Left cardiac atrium (tissue), 4 donors: ENCODE data around the gene SPEM2. TPM values are rescaled to one million over a fixed set of nuclear protein-coding genes. Genes with fewer than 3 reads are reported as not detected.

ENCODE experiments used
- ATAC-seq, 2 donors: fragments of 200-7000 bp; cut with Tn5 transposase; one replicate each; pipeline ENCODE4 v1.9.1; 2020; ENCODE audit warnings: mild to moderate bottlenecking in 2 of 2, moderate library complexity in 2 of 2
- DNase-seq: peaks from one replicate; pipeline ENCODE4 v3.0.0-alpha.2; 2020
- intact Hi-C, 2 donors: fragments of 100-400 bp; cut with DNase I; formaldehyde crosslinking; loops; one replicate each; pipeline versions ENCODE4 v1.14.1 to v1.15.1; 2022 to 2023
- total RNA-seq, 2 donors: library from RNA; stranded (reverse); fragmentation: NEBNext Ultra II Directional; extraction: Animal tissue kit (Norgen Biotek cat#: 25700); gene quantifications; one replicate each; pipeline ENCODE4 v1.2.1, GENCODE V29; 2021
- donor health status: DM: no; HTN: yes; CAD: no.
- donor health status: DM: no; HTN: yes; CAD: no; lungs with severe emphysema.
- donor health status: DM: yes; HTN: yes; CAD: no.
- donor health status: Dilated cardiomyopathy.

The SPEM2 gene
- total RNA-seq, 2 donors from 2014 or later, result not detected

DNA sequence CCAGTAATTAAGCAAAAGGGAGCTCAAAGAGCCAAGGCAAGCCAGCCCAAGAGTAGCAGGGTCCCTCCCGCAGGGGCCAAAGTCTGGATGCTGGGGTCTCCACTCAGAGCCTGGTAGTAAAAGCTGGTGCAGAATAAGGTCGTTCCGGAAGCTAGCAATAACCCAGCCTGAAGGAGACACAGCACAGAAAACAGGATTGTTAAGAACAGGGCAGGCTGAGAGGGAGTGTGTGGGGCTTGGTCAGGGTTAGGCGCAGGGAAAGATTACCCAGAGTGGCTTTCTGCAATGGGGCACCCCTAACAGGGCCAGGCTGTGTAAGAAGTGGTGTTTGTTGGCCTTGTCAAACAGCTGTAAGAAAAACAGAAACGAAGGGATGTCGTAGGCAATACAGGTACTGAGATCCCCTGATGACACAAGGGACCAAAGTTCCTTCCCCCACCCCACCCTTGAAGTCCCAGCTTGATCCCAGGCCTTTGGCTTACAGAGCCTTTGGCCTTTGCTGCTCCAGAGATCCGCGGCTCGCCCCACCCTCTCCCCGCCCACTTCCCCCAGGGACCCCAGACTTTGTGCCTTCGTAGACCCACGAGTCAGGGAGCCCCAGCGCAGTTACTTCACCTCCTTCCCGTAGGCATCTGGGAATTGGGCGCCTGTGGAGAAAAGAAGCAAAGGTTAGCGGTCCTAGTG is 22.2 kb upstream of the SPEM2 start:
- ATAC-seq (peak; percentile 4 to 13), DNase-seq (peak; percentile 73)
- intact Hi-C loops, result no loop called here

DNA sequence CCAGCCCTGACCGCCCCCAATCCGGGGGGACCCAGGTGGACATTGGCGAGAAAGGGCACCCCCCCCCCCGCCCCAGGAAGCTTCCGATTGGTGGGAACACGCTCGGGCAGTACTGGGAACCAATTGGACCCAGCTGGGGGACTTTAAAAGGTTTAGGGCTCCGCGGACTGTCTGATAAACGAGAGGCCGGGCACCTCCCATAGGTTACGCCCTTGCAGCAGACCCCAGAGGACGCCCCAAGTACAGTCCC is 21.8 kb upstream of the SPEM2 start:
- ATAC-seq (peak; percentile 51 to 54), DNase-seq (no peak)
- intact Hi-C loops, result no loop called here

DNA sequence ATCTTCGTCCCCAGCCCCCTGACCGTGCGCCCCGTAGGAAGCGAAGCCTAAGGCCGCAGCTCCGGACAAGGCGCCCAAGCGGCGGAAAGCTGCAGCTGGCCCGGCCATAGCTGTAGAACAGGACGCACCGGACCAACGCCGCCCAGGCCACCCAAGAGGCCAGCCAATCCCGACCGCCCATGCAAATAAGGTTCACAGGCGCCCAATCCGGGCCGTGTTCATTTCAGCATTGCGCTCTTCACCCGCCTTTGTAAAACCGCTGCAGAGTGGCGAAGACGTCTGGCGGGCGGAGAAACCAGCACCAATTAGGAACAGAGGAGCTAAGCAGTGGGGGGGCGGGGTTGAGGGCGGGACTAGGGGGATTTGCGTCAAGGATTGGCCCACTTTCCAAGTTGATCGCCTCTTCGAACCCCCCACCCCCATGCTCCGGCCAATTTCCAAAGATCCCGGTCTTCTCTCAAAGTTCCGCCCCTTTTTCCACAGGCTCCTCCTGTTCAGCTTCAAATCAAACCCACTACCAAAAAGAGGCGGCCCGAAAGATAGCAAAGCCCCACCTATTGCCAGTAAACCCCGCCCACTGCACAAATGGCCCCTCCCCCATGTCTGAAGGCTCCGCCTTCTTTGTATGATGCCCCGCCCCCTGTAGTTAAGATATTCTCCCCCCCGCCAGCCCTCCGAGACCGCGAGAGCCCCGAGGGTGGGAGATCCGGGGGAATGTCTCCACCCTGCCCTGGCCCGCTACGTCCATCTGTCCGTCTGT is 21.3 kb upstream of the SPEM2 start, which contains the start of gene TMEM256:
Gene TMEM256 (minus strand): TSS at position 121 of the 760 bp plus-strand sequence. CDS start 13 bp downstream, at position 108.
- intact Hi-C loops, result loop anchor here in 1 of 2 donors (2.0 kb wide), 1 partner anchor 31 kb away; the partner anchor contains the start of gene TMEM102
- DNase-seq, result peak; percentile 99
- peak; percentile 91 to 94 for ATAC-seq

DNA sequence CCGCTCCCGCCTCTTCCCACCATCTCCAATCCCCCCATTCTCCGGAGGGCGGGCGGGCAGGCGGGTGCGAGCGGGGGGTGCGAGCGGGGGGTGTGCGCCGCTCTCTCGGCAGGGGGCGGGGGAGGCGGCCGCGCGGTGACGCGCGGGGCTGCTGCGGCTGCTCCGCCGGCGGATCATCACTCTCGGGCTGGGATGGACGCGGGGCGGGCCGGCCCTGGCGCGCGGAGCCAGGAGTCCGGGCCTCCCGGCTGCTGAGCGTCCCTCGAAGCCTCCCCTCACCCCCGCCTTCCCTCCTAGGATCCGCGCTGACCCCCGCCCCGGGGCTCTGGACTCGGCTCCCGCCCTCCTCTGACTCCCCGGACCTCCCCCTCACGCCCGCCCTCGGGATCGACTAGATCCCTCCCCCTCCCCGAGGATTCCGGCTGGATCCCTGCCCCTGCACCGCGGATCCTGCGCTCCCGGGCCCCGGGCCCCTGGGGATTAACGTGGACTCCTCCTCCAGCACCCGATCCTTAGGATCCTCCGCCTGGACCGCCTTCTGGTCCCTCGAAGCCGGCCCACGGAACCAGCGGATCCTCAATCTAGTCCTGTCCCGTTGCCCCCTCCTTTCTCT is 20.6 kb upstream of the SPEM2 start:
- DNase-seq, result peak; percentile 73
- intact Hi-C loops, result loop anchor here in 1 of 2 donors (2.0 kb wide), 1 partner anchor 30 kb away; the partner anchor contains the start of gene TMEM102
- ATAC-seq, result peak; percentile 52 to 65

DNA sequence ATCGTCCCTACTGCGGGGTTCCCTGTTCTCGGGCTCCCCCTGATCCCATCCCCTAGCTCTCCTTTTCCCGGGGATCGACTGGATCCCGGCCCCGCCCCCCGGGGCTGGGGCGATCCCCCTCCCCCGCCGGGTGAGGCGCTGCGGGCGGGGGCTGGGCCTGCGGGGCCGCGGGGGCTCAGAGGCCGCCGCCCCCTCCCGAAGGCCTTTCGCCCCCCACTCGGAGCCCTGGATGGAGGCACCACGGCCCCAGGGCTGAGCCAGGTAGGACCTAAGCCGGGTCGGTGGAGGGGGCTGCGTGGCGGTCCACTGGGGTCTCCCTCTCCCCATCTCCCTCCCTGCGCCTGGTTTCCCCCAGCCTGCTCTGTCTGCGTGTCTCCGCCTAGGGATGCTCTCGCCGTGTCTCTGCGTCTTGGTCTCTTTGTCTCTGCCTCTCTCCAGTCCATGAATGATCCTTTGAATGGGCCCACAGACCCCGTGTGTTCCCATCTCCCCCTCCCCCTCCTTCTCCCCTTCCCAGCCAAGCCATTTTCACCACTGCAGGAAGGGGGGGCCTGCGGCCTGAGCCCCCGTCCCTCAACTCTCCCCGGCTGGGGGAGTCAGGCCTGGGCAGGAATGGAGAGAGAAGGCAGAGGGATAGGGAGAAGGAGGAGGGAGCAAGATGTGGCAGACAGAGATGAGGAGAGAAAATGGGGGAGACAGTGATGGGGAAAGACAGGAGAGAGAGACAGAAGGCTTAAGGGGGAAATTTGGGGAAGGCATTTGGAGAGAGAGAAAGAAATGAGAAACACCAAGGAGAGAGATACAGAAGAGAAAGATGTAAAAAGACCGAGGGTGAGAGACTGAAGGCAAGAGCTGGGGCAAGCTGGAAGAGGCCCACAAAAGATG is 19.8 kb upstream of the SPEM2 start:
- intact Hi-C loops, result loop anchor here in 1 of 2 donors (2.0 kb wide), 1 partner anchor 29 kb away; the partner anchor contains the start of gene TMEM102
- DNase-seq (no peak), ATAC-seq (no peak)

DNA sequence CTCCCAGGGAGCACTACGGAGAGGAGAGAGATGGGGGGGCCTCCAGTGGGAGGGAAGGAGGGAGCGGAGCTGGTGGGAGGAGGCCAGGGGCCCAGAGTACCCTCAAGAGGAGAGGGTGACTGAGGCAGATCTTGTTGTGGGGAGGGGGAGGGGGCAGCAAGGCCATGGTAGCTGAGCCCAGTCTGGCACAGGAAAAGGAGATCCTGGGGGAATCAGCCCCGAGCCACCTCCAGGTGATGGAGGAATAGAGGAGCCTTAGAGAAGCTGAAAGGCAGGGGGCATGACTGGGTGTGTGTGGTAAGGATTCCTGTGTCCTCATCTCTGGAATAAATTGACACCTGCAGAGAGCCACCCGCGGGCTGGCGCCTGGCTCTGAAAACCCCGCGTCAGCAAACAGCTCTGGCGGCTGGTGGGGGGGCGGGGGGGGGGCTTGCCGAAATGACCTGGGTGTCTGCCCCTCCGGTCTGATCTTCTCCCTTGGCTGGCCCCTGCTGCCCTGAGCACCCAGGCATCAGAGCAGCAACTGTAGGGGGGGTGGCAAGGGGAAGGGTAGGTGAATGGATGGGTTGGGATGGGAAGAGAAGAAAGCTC is 19.1 kb upstream of the SPEM2 start:
- intact Hi-C loops, result no loop called here
- ATAC-seq (no peak), DNase-seq (no peak)

DNA sequence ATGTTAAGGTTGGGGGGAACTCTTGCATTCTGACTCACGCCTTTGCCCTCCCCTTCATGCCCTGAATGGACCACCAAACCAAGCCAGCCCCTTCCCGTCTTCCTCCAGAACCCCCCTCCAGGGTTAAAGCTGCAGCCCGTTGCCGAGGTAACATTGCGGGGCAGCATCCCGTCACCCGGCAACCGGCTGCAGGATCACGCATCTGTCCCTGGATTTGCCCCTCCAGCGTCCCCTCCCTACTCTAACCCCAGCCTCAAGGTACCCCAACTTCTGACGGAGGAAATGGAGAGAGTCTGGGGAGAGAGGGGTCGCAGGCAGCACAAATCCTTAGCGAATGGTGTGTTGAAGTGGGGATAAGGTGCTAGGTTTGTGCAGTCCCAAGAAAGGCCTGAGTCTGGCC is 18.3 kb upstream of the SPEM2 start:
- ATAC-seq, result no peak
- intact Hi-C loops, result no loop called here
- no peak for DNase-seq

DNA sequence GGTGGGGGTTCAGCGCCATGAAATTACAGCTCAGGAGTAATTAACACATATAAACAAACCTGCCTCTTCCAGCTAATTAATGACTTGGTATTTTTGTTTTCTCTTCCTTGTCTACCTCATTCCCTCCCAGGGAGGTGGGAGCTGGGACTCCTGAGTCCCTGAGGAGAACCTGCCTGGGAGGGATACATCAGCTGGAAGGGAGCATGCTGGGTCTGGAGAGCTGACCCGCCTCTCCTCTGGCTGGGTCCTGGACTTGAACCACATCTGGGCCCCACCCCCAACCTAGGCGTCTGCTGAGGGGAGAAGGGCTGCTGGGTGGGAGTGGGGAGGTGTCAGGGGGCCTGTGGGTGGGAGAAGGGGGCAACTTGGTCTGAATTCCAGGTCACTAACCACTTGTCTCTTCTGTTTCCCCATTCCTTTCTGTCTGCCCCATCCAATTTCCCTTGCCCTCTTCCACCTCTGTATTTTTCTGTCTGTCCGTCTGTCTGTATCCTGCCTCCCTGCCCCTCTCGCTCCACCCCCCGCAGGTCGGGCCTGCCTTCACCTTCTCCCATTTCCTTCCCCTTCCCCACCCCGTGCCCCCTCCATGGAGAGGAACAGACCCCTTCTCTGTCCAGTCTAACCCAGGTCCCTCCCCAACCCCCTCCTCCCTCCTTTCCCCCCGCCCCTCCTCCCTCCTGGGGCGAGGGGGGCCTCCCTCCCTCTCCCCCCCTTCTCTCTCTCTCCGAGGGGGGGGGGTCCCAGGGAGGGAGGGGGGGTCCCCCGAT is 17.7 kb upstream of the SPEM2 start, which contains the start of gene NLGN2:
Gene NLGN2 (plus strand): TSS at position 361 of the 767 bp plus-strand sequence. CDS start 411 bp downstream, outside the sequence.
- intact Hi-C loops, result no loop called here
- DNase-seq (no peak), ATAC-seq (no peak)

DNA sequence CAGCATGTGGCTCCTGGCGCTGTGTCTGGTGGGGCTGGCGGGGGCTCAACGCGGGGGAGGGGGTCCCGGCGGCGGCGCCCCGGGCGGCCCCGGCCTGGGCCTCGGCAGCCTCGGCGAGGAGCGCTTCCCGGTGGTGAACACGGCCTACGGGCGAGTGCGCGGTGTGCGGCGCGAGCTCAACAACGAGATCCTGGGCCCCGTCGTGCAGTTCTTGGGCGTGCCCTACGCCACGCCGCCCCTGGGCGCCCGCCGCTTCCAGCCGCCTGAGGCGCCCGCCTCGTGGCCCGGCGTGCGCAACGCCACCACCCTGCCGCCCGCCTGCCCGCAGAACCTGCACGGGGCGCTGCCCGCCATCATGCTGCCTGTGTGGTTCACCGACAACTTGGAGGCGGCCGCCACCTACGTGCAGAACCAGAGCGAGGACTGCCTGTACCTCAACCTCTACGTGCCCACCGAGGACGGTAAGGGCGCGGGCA is 17.1 kb upstream of the SPEM2 start:
- intact Hi-C loops, result no loop called here
- ATAC-seq, result no peak
- DNase-seq, result no peak

DNA sequence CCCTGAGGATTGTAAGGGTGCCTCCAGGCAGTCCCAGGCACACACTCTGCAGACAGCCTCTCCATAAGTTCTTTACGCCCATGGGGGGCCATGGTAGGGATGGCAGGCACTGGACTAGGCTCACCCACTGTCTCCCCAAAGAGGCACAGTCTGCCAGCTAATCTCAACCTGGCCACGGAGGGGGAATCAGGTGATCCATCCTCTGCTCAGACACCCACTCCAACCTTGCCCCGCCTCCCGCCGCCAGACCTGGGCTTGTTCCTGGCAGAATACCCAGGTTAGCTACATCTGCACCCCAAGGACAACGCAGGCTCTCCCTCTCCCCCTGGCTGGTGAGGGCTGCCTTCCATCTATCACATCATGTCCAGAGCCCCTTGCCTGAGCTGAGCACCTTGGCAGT is 16.6 kb upstream of the SPEM2 start:
- intact Hi-C loops, result no loop called here
- no peak for DNase-seq
- ATAC-seq, result no peak

DNA sequence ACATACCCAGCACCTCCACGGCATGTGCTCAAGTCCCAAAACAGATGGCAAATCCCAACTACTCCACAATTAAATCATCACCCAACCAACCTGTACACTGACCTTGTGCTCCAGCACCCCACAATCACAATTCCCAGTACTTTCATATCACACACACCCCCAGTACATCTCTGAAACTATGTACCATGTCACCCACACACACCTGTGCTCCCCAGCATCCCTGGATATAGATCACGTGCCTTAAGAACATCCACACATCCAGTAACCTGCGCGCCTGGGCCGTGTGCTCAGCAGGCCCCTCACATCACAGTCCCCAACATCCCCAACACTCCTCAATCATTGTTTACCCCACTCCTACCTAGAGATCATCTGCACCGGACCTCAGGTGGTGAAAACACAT is 15.7 kb upstream of the SPEM2 start:
- no peak for ATAC-seq
- intact Hi-C loops, result no loop called here
- no peak for DNase-seq

DNA sequence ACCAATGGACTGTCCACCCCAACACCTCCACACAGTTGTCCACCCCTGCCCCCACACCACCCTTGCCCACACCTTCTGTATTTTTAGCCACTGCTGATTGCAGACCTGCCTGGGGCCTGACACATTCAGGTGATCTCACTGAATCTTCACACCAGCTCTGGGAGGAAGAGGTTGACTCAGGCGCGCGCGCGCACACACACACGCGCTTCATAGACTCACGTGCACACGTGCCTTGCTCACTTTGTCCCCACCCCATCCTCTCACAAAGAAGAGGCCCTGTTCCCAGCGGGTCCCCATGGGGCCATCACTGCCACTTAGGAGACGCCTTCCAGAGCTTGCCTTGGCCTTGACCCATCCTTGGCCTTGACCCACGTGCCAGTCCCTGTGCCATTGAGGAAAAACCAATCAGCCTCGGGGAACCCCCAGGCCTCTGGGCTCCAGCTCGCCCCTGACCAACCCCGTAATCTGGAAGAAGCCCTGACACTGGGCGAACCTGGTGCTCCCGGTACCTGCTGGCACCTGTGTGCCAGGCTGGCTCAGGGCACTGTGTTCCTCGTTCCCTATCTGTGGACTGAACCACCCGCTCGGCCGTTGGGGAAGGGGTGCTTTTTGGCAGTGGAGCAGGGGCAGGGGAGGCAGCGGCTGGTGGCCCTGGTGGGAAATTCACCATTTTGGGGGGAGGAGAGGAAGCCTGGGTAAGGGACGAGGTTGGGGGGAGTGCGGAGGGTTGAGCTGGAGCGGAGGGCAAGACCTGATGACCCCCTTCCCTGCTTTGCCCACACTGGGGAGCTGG is 14.6 kb upstream of the SPEM2 start:
- intact Hi-C loops, result no loop called here
- ATAC-seq, result no peak
- no peak for DNase-seq

DNA sequence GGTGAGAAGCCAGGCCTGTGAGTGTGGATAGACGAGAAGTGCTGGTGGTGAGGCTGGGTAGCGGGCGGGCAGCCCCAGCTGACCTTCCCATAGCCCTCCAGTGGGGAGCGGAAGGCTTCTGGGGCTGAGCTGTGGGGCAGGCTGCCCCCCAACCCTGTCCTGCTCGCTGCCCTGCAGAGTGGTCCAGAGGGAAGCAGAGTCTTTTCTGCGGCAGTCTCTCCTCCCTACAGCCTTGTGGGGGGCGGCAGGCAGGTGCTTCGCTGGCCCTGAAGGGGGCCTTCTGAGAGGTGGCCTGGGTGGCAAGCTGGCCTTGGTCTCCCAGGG is 14.0 kb upstream of the SPEM2 start:
- intact Hi-C loops, result no loop called here
- ATAC-seq (no peak), DNase-seq (no peak)

DNA sequence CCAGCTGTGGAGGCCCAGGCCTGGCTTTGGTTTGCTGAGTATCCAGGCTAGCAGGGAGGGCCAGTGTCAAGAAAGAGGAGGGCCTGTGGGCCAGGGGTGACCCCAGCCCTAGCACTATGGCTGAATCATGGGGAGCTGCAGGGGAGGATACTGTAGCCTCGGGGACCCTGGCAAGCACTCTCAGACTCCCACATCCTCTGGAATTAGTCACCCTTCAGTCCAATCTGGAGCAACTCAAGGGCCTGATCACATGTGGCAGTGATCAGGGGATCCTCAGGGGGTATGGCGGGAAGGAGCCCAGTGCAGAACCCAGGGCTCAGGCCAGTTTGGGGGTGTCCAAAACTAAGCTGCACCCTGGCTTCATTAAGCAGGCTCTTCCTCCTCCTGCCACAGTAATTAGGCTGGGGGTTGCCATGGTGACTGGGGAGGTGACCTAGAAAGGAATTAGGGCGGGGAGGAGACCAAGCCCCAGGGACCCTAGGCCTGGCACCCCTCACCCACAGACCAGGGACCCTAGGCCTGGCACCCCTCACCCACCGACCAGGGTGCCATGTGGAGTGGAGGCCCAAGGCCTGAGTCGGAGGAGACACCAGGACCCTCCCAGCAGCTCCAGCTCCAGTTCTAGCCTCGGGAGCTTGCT is 11.9 kb upstream of the SPEM2 start:
- no peak for DNase-seq
- peak in 1 of 2 donors; percentile 24 for ATAC-seq
- intact Hi-C loops, result no loop called here

DNA sequence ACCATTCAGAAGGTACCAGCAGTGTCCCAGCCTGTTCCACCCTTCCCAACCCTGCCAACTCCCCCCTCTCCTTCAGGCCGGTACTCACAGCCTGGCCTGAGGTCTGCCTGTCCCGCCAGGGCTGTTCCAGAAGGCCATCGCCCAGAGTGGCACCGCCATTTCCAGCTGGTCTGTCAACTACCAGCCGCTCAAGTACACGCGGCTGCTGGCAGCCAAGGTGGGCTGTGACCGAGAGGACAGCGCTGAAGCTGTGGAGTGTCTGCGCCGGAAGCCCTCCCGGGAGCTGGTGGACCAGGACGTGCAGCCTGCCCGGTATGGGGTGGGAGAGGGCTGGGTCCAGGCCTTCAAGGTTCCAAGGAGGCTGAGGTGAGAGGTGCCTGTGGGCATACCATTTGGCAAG is 10.6 kb upstream of the SPEM2 start:
- ATAC-seq (no peak), DNase-seq (no peak)
- intact Hi-C loops, result no loop called here

DNA sequence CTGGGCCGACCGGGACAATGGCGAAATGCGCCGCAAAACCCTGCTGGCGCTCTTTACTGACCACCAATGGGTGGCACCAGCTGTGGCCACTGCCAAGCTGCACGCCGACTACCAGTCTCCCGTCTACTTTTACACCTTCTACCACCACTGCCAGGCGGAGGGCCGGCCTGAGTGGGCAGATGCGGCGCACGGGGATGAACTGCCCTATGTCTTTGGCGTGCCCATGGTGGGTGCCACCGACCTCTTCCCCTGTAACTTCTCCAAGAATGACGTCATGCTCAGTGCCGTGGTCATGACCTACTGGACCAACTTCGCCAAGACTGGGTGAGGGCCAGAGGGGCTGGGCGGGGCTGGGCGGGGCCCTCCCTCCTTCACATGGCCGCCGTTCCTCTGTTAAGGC is 9.6 kb upstream of the SPEM2 start:
- intact Hi-C loops, result no loop called here
- DNase-seq, result no peak

DNA sequence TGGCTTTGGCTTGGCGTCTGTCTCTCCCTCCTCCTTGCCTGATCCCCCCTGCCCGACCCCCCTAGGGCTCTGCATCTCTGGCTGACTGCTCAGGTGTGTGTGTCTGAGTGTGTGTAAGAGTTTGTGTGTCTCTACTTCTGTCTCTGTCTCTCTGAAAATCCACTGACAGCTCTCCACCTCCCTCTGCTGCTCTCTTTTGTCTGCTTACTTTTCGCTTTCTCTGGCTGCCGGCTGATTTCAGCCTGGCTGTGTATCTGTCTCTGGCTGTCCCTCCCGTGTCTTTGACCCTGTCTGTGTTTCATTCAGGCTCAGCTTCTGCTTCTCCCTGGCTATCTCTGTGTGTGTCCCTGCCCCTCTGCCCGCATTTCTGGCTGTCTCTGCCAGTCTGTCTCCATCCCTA is 9.1 kb upstream of the SPEM2 start:
- ATAC-seq, result no peak
- intact Hi-C loops, result no loop called here
- DNase-seq, result no peak

More for the DNA sequence above, 9.6 kb upstream of the SPEM2 start:
- ATAC-seq, result no peak
